Skin of body (tissue), 2 donors: Measurements from ENCODE around the gene RGL1. TPM values are rescaled to one million over a fixed set of nuclear protein-coding genes. Genes with fewer than 3 reads are reported as not detected.
A peak's percentile ranks its signal among the peaks of the same experiment; 100 is the strongest.
"Not testable (repeated sequence)": the region's sequence is repeated elsewhere in the genome, so short reads cannot be mapped to it uniquely, and the experiment has no call there.

Experiments
- DNase-seq: peaks from one replicate; lab custom pipeline; 2025; lab: John Stamatoyannopoulos, UW
- total RNA-seq: library from RNA; depleted of rRNA; stranded (reverse); fragments of >200 nt; gene quantifications from one replicate; pipeline ENCODE4 v1.2.3, GENCODE V29; 2014

RGL1 gene
- total RNA-seq, result 39.4 TPM

- peak; percentile 79 for DNase-seq
Measured at GRCh38 chr1:183804916-183805841, at the start of gene RGL1. TSS of gene RGL1 (plus strand) at chr1:183805120. CDS start at chr1:183805298, 178 bp downstream.

DNA sequence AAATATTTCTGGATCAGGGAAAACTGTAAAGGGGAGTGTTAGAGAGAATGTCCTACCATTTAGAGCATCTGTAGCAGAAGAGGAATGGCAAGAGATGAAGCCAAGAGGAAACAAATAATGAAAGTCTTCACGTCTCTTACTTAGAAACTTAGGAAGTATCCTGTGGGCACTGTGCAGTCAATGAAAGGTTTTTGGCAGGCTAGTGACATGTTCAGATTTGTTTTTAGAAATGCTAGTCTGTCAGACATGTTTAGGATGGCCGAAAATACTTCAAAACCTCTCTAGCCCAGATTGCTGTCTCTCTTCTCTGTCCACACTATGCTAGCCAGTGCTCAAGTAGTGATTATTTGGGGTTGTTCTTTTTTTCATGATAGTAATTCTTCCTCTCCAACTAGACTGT lies 48.6 kb upstream of the RGL1 start:
- no peak for DNase-seq

DNA sequence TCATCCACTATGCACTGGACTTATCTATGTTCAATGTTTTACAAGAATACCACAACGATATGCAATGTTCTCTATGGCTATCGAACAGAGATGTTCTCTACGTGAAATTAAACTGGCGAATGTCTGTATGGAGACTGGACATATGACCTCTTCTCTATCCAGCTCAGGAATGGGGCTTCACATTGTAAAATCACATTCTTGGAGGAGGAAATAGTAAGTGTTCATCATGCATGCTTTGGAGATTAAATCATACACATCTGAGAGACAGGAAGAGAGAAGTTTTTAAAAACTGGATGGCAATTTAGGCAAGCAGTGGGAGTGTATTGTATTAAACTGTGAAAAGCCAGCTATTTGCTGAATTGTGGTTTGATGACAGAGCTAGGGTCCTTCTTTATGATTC lies 47.9 kb upstream of the RGL1 start:
- no peak for DNase-seq

DNA sequence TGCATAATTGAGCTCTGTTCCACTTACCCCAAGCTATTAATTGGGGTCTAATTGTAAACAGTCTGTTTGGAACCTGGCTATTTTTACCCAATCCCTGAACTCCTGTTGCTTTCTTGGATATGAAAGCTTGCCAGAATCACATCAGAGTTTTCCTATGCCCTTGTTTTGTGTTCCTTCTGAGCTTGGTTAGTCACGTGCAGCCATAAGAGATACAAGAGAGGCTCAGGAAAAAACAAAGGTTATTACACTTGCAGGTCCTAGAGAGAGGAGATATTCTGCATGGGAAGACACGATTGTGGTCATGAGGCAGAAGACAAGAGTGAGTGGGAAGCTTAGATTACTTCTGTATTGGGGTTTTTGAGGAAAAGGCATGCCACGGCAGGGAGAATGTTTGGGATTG lies 46.0 kb upstream of the RGL1 start:
- no peak for DNase-seq

DNA sequence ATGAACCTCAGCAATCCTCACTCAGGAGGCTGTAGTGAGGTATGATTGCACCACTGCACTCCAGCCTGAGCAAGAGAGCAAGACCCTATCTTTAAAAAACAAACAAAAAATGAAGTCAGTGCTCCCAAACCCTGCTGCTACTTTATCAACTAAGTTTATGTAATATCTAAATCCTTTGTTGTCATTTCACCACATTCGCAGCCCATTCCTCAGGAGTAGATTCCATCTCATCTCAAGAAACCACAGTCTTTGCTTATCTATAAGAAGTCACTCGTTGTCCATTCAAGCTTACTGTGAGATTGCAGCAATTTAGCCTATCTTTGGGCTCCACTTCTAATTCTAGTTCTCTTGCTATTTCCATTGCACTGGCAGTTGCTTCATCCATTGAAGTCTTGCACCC lies 44.3 kb upstream of the RGL1 start:
- DNase-seq, result no peak

GRCh38 chr1:183761871-183762270 lies 43.0 kb upstream of the RGL1 start:
- DNase-seq, result no peak

DNA sequence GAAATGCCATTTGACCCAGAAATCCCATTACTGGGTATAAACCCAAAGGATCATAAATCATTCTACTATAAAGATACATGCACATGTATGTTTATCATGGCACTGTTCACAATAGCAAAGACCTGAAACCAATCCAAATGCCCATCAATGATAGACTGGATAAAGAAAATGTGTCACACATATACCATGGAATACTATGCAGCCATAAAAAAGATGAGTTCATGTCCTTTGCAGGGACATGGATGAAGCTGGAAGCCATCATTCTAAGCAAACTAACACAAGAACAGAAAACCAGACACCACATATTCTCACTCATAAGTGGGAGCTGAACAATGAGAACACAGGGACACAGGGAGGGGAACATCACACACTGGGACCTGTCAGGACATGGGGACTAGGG lies 42.1 kb upstream of the RGL1 start:
- DNase-seq, result not testable (repeated sequence)

DNA sequence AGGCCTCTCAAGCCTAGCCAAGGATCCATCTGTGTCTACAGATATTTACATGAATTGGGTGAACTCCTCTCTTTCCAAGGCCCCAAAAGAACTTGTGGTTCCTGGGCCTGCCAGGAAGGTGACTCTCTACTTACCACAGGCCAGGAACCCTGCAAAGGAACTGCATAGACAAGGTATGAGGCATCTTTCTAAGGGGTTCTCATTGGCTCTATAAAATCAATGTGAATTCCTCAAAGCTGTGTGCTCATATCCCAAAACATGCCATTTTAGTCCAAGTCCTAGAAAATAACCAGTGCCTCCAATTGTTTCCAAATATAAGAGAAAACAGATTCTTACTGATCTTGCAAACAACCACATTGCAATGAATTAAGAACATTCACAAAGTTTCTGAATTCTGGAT lies 39.9 kb upstream of the RGL1 start:
- DNase-seq, result no peak

DNA sequence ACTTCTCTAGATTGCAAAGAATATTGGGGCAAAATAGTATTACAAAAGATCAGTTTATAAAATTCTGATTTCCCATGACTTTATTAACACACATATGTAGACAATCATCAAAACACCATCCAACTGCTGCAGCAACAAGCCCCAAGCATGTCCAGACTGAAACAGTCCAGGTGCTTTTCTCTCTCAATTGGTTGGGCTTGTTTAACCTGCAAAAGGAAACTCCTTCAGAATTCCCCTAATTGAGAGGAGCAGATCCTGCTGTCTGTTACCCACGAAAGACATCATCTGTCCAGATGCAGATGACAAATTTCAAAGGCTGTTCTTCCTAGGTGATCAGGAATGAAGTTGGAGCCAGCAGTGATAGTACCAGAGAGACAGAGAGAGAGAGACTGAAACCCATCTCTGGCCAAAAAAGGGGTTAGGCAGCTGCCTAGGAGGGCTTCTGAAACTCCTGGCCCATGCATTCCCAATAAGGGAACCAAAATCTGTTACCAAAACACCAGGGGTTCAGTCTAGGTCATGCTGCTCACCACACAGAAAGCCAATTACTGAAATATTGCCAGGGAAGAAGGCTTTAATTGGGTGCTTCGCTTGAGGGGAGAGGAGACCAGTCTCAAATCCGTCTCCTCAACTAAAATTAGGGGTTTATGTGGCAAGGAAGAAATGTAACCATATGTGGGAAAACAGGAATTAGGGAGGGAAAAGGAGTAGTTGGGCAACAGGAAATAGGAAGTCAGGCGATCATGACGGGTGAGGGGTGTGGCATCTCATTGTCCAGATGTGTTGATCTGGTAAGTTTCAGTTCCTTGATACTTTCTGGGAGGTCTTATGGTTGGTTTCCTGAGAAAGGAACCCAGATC lies 34.7 kb upstream of the RGL1 start:
- no peak for DNase-seq

DNA sequence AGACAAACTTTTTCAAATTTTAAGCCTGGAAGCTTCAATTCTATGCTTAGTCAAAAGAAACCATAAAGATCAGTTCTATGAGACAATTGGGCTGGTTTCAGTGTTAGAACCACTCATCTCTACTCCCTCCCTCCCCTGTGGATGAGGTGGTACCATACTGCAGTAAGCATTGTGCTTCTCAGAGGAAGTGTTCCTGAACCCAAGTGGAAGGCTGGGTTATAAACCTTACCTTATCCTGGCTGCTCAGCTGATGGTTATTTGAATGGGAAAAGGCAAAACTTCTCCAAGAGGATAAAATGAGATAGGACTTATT lies 34.1 kb upstream of the RGL1 start:
- DNase-seq, result no peak

GRCh38 chr1:183773482-183774274 lies 31.2 kb upstream of the RGL1 start:
- no peak for DNase-seq

DNA sequence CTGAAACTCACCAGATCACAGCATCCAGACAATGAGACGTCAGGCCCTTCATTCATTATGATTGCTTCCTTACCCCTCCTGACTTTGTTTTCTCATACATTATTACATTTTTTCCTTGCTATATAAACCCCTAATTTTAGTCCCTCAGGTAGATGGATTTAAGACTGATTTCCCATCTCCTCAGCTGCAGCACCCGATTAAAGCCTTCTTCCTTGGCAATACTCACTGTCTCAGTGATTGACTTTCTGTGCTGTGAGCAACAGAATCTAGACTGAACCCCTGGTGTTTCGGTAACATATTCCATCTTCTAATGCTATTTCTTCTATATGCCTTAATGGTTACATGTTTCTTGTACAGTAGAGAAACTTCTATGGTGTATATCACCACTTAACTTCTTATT lies 30.0 kb upstream of the RGL1 start:
- no peak for DNase-seq

- no peak for DNase-seq
Measured at GRCh38 chr1:183776731-183777130, 28.2 kb upstream of the RGL1 start.

- no peak for DNase-seq
Measured at GRCh38 chr1:183777328-183777727, 27.6 kb upstream of the RGL1 start.

DNA sequence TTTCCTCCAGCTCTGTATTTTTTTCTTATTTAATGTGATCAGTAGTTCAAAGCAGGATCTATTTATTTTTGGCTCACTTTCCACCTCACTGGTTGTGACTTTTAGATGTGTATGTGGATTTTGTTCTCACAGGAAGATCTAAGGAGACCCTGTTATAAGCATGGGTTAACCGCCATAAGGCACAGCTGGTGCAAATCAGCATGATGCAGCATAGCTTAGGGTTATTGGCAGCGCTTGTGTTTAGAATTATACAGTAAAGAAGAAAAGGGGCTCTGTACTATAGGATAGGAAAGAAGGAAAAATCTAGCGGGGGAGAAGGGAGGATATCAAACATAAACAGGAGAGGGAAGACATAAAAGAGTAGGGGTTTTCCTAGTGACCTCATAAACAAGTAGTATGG lies 26.9 kb upstream of the RGL1 start:
- peak; percentile 75 for DNase-seq

DNA sequence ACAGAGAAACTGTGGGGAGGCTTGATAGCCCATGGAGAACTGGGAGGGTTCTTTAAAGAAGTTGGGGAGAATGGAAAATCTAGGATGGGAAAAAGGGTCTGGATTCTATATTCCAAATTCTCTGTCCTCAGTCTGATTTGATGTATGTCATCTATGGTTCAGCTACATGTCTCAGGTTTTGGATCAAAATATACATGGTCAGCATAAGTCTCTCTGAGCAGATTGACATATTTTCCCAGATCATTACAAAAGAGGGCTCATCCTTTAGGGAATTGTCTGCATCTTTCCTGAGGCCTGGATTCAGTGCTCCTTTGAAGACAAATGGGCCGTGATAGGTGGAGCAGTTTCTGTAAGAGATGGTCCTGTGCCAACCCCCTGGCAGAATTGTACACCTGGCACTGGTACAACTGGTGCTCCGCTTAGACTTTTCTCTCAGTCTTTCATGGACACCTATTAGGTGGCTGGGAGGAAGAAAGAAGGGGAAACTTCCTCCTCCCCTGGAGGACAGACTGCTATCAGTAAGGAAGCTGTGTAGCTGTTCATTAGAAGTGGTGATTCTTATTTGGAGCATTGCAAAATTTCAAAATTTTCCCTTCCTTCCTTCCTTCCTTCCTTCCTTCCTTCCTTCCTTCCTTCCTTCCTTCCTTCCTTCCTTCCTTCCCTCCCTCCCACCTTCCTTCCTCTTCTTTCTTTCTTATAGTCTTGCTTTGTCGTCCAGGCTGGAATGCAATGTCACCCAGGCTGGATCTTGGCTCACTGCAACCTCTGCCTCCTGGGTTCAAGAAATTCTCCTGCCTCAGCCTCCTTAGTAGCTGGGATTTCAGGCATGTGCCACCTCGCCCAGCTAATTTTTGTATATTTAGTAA lies 26.1 kb upstream of the RGL1 start:
- DNase-seq, result no peak

DNA sequence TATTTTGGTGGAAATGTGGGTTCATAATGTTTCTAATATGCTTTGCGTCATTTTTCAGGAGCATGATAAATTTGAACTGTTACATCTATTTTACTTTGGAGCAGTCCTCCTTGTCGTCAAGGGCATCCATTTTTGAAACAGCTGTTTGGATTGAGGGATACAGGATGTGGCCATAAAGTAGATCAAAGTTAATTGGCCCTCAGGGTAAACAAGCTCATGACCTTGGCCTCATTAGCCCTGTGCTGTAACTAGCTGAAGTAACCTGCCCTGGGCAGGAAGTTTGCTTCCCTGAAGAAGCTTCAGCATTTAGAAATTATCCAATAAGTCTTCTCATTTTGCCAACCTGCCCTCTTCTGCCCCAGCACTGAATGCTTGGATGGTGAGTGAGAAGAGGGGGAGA lies 24.8 kb upstream of the RGL1 start:
- DNase-seq, result no peak

- no peak for DNase-seq
Measured at GRCh38 chr1:183780757-183781156, 24.2 kb upstream of the RGL1 start.

DNA sequence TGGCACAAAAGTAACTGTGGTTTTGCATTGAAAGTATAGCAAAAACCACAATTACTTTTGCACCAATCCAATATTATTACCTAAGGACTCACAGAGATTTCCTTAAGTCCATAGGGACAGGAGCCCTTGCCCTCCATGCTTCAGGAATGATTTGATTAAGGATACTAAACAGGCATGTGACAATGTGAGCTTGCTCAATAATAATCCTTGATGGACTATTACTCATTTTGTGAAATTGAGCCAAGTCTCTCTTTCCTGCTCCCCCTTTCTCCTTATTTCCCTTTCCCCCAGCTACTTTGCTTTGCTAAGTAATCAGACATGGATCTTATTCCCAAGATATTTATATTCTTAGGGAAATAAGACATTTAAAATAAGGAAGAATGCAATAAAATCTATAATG lies 21.6 kb upstream of the RGL1 start:
- peak; percentile 32 for DNase-seq

DNA sequence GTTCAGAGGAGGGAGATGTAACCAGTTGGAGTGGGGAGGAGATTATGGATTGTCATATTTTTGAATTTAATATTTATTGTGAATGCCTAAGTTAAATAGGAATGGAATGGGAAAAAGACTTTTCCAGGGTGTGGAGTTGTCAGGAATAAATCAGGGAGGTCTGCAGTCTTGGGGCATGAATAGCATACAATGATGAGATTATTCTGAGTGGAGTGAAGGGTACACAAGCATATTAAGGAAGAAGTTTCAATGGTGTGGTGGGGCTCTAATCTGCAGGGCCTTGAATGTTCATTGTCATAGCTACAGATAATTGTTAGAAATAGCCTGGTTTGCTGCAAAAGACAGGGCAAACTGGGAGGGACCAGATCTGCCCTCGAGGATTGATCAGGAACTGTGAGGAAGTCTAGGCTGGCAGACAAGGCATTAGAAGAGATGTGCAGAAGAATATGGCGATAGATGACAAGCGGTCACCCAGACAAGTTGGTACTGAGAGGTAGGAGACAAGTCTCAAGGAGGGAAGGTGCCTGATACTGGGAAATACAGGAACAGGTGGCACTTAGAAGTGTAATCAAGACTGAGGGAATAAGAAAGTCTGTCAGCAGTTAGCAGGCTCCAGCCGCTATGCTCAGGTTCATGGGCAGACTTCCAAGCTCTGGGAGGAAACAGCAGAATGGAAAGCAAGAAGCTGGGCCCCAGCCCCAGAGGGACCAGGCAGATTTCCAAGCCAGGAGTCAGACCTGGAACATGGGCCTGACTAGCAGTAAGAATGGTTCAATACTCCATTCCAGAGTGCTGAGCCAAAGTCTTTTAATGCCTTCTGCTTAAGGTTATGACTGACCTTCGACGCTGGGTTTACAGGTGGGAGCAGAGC lies 20.9 kb upstream of the RGL1 start:
- DNase-seq, result peak; percentile 40
